ENCODE results near the gene EBP. TPM values are rescaled to one million over a fixed set of nuclear protein-coding genes. Genes with fewer than 3 reads are reported as not detected.

The EBP gene
- total and polyA plus RNA-seq, 2 donors (not counting 3 experiments of a cell fraction or from before 2014, with no cell fraction given) = 102 to 183 TPM

GRCh38 chrX:48474581-48474980 lies 47.0 kb upstream of the EBP start:
- H3K27me3 ChIP-seq (ENCODE audit: control insufficient read depth in 2 of 2, insufficient read depth in 2 of 2, low read length in 2 of 2) = no peaks in the 10 kb centered on the region
- ChIA-PET POLR2A (no interaction called here), CTCF (interaction anchor here (0.8 to 1.2 kb wide), 3 partner anchors 11 to 65 kb away, joined by 3 to 4 read pairs (median 4); partner anchors contain the start of gene TBC1D25)
- H3K27ac ChIP-seq (ENCODE audit: insufficient read depth, low read depth, low read length) = no peak overlapping the region
- dilution Hi-C loops (cut with MboI; ENCODE audit: extremely low pct_ligation_motif_present, low sequenced_read_pairs) = no loop called here
- peak overlapping the region; percentile 88 for H3K4me2 ChIP-seq (ENCODE audit: insufficient read depth, low read length)
- no peaks in the 10 kb centered on the region for H3K9me1 ChIP-seq (replicated peaks; ENCODE audit: control insufficient read depth, extremely low read depth, insufficient read depth, low read length)
- no peak overlapping the region for H3K9ac ChIP-seq (replicated peaks; ENCODE audit: extremely low read depth, insufficient read depth, low read length)
- H4K20me1 ChIP-seq (replicated peaks; ENCODE audit: control insufficient read depth, extremely low read depth, insufficient read depth, low read length) = no peaks in the 10 kb centered on the region
- H3K79me2 ChIP-seq (ENCODE audit: control insufficient read depth, insufficient read depth, low read length) = peaks cover 34% of the 10 kb centered on the region
- FAIRE-seq (no peak), DNase-seq (ENCODE audit: low read depth, low spot score) (no peak)
- H2AFZ ChIP-seq (ENCODE audit: low read depth, low read length) = no peak overlapping the region
- H3K9me3 ChIP-seq (replicated peaks; ENCODE audit: control insufficient read depth, insufficient read depth, low read length) = no peaks in the 10 kb centered on the region
- intact Hi-C loops (cut with micrococcal nuclease) = no loop called here
- no peaks in the 10 kb centered on the region for H3K36me3 ChIP-seq (ENCODE audit: control insufficient read depth in 2 of 2, extremely low read depth in 1 of 2, insufficient read depth in 2 of 2, low read length in 2 of 2)
- no peak overlapping the region for H3K4me3 ChIP-seq (replicated peaks in 1 of 3; ENCODE audit: insufficient read depth in 1 of 3, low read depth in 1 of 3, low read length in 3 of 3)
- BruUV-seq (replicated peaks) = no TSS peak
- TF ChIP-seq, protein P1, sequence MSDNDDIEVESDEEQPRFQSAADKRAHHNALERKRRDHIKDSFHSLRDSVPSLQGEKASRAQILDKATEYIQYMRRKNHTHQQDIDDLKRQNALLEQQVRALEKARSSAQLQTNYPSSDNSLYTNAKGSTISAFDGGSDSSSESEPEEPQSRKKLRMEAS (IDR thresholded peaks at IDR 0.05; ENCODE audit: insufficient read depth, insufficient read length) = no peak
- TF ChIP-seq FOS (IDR thresholded peaks at IDR 0.05; ENCODE audit: borderline replicate concordance, insufficient read depth, low read length) (no peak), POLR2AphosphoS5 (IDR thresholded peaks at IDR 0.05; ENCODE audit: insufficient read depth, low read depth, low read length) (no peak), MYC (IDR thresholded peaks at IDR 0.05; ENCODE audit: low read depth, low read length) (no peak), CTCF (IDR thresholded peaks at IDR 0.05; ENCODE audit: extremely low read depth in 1 of 2, insufficient read depth in 1 of 2, low read depth in 1 of 2, low read length in 2 of 2) (no peak), JUN (IDR thresholded peaks at IDR 0.05; ENCODE audit: borderline replicate concordance, insufficient read depth, insufficient read length, low read depth) (no peak), POLR2A (IDR thresholded peaks at IDR 0.05; ENCODE audit: low read depth, low read length) (no peak)
- peaks cover 6% of the 10 kb centered on the region for H3K4me1 ChIP-seq (ENCODE audit: control insufficient read depth, extremely low read depth, insufficient read depth, low read length)
